Stomach smooth muscle (tissue), 2 donors: ENCODE measurements around the gene S100A12.

Experiments
- H3K27ac ChIP-seq: one replicate; pipeline ENCODE4 v1.7.0; 2013; ENCODE audit warnings: mild to moderate bottlenecking, low read length, inconsistent platforms
- H3K27me3 ChIP-seq, 2 donors: one replicate each; pipeline ENCODE4 v1.7.0; 2013; ENCODE audit warnings: low read length in 2 of 2; ENCODE audit not compliant: insufficient read depth in 2 of 2, control insufficient read depth in 1 of 2
- H3K36me3 ChIP-seq, 2 donors: one replicate each; pipeline ENCODE4 v1.7.0; 2013; ENCODE audit warnings: low read length in 2 of 2; ENCODE audit not compliant: control insufficient read depth in 2 of 2, insufficient read depth in 2 of 2
- H3K4me1 ChIP-seq: one replicate; pipeline ENCODE4 v1.7.0; 2013; ENCODE audit warnings: low read length; ENCODE audit not compliant: control insufficient read depth, insufficient read depth
- H3K4me3 ChIP-seq, 2 donors: one replicate each; pipeline ENCODE4 v1.7.0; 2013; ENCODE audit warnings: low read length in 2 of 2
- H3K9ac ChIP-seq, 2 donors: one replicate each; pipeline ENCODE4 v1.7.0; 2013; ENCODE audit warnings: low read length in 2 of 2, mild to moderate bottlenecking in 1 of 2
- H3K9me3 ChIP-seq, 2 donors: one replicate each; pipeline ENCODE4 v1.7.0; 2013; ENCODE audit warnings: low read length in 2 of 2; ENCODE audit not compliant: control insufficient read depth in 2 of 2
- donor health status: healthy.
- donor health status: Pancreatic carcinoma.

The S100A12 gene

DNA sequence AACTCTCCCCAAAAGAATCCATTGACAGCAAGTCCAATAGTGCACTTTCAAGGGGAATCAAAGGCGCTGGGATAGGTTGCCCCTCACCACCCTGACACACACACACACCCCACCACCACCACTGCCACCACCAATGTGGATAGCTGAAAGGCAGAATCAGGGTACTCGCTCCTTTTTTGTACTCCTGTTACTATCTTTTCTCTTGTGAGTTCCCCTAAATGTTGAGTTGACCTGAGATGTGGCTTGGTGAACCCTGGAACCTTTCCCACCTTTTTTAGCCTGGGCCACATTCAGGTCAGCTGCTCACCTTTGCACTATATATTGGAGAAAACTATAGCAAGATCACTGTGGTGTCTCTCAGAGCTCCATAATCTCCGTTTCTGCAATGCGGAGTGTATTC is 11.6 kb upstream of the S100A12 start:
- H3K36me3 ChIP-seq: no peaks in the 10 kb centered on the region
- H3K27ac ChIP-seq: no peak overlapping the region
- no peak overlapping the region for H3K9ac ChIP-seq
- no peaks in the 10 kb centered on the region for H3K9me3 ChIP-seq
- no peaks in the 10 kb centered on the region for H3K4me1 ChIP-seq
- no peak overlapping the region for H3K4me3 ChIP-seq
- peaks cover 0 to 7% of the 10 kb centered on the region in 2 donors for H3K27me3 ChIP-seq

DNA sequence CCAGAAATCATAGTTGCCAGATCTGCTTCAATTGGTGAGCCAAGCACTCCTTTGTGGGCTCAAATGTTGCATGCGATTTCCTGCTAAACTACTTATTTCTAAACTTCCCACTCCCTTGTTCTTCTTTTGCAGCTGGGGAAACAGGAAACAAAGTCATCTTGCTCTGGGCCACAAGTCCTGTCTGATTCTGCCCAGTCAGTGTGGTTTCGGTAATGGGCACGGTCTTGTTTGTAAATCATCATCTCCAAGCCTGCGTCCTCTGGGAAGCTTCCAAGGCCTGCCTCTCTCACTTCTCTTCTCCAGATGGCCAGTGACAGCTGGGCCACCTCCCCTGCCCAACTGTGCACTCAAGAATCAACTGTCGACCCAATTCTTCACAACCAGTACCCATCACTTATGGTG is 11.1 kb upstream of the S100A12 start:
- H3K9me3 ChIP-seq: no peaks in the 10 kb centered on the region
- H3K36me3 ChIP-seq: no peaks in the 10 kb centered on the region
- no peak overlapping the region for H3K9ac ChIP-seq
- H3K4me1 ChIP-seq: no peaks in the 10 kb centered on the region
- peaks cover 0 to 7% of the 10 kb centered on the region in 2 donors for H3K27me3 ChIP-seq
- H3K27ac ChIP-seq: no peak overlapping the region
- H3K4me3 ChIP-seq: no peak overlapping the region

DNA sequence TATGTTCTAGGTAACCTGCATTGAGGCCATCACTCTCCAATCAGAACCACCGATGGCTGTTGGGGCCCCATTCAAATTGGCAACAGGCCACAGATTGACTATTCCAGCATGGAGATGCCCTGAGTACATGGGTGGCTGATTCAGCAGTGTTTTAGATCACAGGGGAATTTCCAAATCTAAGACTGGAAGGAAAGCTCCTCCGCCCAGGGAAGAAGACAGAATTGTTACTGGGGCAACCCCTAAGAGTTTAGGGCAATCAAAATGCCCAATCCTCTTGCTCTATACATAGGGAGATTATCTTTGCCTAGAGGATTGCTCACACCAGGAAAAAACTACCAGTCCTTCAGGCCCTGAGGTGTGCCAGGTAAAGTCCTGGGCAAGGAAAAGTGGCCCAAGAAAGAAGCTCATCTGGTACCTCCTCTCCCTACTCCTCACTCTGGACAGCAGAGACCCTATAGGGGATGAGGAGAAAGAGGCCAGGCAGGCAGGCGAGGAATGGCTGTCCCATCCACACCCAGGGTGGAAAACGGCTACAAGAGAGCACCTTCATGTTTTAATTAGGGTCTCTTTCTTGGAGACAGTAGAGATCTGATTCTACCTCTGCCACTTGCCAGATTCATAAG is 9.6 kb upstream of the S100A12 start:
- peaks cover 0 to 2% of the 10 kb centered on the region in 2 donors for H3K27me3 ChIP-seq
- H3K36me3 ChIP-seq: no peaks in the 10 kb centered on the region
- H3K9ac ChIP-seq: no peak overlapping the region
- no peak overlapping the region for H3K4me3 ChIP-seq
- peaks cover 0 to 3% of the 10 kb centered on the region in 2 donors for H3K9me3 ChIP-seq
- H3K27ac ChIP-seq: no peak overlapping the region
- no peaks in the 10 kb centered on the region for H3K4me1 ChIP-seq

DNA sequence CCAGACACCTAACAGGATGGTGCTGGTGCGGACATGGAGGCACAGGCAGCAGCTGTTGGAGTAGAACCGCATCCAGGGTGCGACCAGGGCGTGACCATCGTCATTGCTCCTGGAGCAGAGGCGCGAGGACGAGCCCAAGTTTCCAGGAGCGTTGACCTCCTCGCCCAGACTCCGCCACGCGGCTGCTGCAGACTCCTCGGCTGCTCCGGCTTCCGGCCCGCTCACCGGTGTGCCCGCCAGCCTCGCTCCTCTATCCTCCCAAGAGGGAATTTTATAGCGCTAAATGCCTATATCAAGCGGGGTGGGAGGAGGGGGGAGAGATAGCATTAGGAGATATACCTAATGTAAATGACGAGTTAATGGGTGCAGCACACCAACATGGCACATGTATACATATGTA is 5.3 kb upstream of the S100A12 start:
- peaks cover 0 to 2% of the 10 kb centered on the region in 2 donors for H3K27me3 ChIP-seq
- no peak overlapping the region for H3K9ac ChIP-seq
- H3K4me1 ChIP-seq: no peaks in the 10 kb centered on the region

GRCh38 chr1:153379591-153379990 is 4.2 kb upstream of the S100A12 start:
- no peak overlapping the region for H3K4me3 ChIP-seq
- H3K9me3 ChIP-seq: peaks cover 0 to 3% of the 10 kb centered on the region in 2 donors
- peaks cover 0 to 2% of the 10 kb centered on the region in 2 donors for H3K27me3 ChIP-seq
- no peak overlapping the region for H3K9ac ChIP-seq
- H3K36me3 ChIP-seq: no peaks in the 10 kb centered on the region
- no peaks in the 10 kb centered on the region for H3K4me1 ChIP-seq
- H3K27ac ChIP-seq: no peak overlapping the region

More for the DNA sequence above, 5.3 kb upstream of the S100A12 start:
- Histone ChIP-seq H3K4me3 (no peak overlapping the region), H3K36me3 (no peaks in the 10 kb centered on the region), H3K27ac (no peak overlapping the region), H3K9me3 (peaks cover 0 to 3% of the 10 kb centered on the region in 2 donors)

DNA sequence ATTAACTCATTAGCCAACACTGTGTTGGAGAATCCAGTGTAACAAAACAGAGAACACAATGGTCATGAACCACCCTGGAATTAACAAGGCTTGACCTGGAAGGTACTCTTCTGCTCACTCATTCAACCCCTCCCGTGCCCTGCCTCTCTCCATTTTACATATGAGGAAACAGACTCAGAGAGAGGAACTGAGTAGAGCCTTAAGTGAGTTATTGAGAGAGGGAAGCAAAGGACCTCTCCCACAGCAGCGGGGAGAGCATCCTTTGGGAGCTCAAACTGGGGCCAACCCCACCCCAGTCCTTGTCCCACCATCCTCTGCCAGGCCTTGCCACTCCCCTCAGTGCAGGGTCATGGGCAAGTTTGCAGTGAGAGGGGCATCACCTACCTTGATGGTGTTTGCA is 1.4 kb downstream of the S100A12 start:
- no peak overlapping the region for H3K4me3 ChIP-seq
- H3K9me3 ChIP-seq: no peaks in the 10 kb centered on the region
- H3K36me3 ChIP-seq: no peaks in the 10 kb centered on the region
- H3K9ac ChIP-seq: no peak overlapping the region
- H3K4me1 ChIP-seq: no peaks in the 10 kb centered on the region
- peaks cover 0 to 2% of the 10 kb centered on the region in 2 donors for H3K27me3 ChIP-seq
- H3K27ac ChIP-seq: no peak overlapping the region

- H3K4me3 ChIP-seq: no peak overlapping the region
- H3K4me1 ChIP-seq: no peaks in the 10 kb centered on the region
These were observed 2.9 kb downstream of the S100A12 start for GRCh38 chr1:153372571-153372970.

GRCh38 chr1:153371231-153371630 is 4.2 kb downstream of the S100A12 start:
- Histone ChIP-seq H3K4me1 (no peaks in the 10 kb centered on the region), H3K9me3 (no peaks in the 10 kb centered on the region), H3K27ac (no peak overlapping the region), H3K4me3 (no peak overlapping the region), H3K27me3 (peaks cover 0 to 4% of the 10 kb centered on the region in 2 donors), H3K36me3 (no peaks in the 10 kb centered on the region), H3K9ac (no peak overlapping the region)

More at GRCh38 chr1:153372571-153372970, 2.9 kb downstream of the S100A12 start:
- H3K9me3 ChIP-seq: no peaks in the 10 kb centered on the region
- no peak overlapping the region for H3K9ac ChIP-seq
- H3K27ac ChIP-seq: no peak overlapping the region
- peaks cover 0 to 2% of the 10 kb centered on the region in 2 donors for H3K27me3 ChIP-seq
- H3K36me3 ChIP-seq: no peaks in the 10 kb centered on the region

DNA sequence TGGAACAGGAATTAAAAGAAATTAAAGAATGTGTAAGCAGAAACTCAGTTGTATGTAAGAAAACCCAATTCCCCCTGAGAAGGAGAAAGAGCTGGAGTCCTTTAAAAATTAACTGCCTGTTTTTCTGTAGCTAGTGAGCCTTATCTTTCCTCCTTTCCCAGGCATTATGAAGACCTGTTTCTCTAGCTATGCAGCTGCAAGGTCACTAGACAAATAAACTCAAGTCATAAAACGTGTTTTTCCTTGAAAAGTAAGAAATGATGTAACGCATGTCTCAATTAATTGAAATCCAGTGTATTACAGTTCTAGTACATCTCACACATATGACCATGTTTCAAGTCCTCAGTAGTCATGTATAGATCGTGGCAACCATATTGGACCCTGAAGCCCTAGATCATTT is 5.3 kb downstream of the S100A12 start:
- H3K4me3 ChIP-seq: no peak overlapping the region
- no peaks in the 10 kb centered on the region for H3K9me3 ChIP-seq
- H3K9ac ChIP-seq: no peak overlapping the region
- no peaks in the 10 kb centered on the region for H3K36me3 ChIP-seq
- H3K27me3 ChIP-seq: peaks cover 4% of the 10 kb centered on the region in 2 donors
- H3K4me1 ChIP-seq: no peaks in the 10 kb centered on the region
- H3K27ac ChIP-seq: no peak overlapping the region

DNA sequence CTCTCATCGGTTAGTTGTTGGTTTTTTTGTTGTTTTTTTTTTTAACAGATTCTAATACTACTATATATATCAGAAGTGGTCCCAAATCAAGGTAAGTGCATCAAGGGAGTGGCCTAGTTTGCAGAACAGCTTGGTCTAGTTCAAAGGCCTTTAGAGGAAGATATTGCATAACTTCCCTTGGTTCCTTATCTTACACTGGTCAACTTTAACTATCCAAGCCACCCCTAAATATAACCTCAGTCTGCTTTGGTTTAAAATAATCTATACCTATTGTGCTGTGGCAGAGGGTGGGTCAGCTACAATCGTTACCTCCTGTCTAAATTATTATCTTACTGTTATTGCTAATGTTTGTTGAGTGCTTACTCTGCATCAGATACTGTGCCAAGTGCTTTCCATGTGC is 6.9 kb downstream of the S100A12 start:
- peaks cover 4 to 5% of the 10 kb centered on the region in 2 donors for H3K27me3 ChIP-seq
- H3K4me1 ChIP-seq: no peaks in the 10 kb centered on the region
- H3K4me3 ChIP-seq: no peak overlapping the region
- no peak overlapping the region for H3K27ac ChIP-seq
- H3K9ac ChIP-seq: no peak overlapping the region
- H3K9me3 ChIP-seq: no peaks in the 10 kb centered on the region
- no peaks in the 10 kb centered on the region for H3K36me3 ChIP-seq

DNA sequence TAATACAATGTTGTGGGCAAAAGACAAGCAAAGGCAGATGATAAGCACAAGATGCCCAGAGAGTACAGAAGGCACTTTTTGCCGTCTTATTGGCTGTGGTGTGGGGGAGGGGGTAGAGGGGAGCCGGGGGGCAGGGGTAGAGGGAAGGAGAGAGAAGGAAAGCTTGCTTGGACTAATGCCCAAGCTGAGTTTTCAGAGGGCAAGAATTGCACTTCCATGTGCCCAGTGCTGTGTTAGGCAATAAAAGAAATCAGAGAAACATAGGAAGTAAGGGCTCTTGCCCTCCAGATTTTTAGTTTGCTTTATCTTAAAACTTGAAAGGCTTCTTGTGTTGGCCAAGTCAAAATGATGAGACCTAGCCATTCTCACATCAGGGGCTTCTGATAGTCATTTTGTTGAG is 8.3 kb downstream of the S100A12 start:
- Histone ChIP-seq H3K27me3 (peaks cover 5 to 7% of the 10 kb centered on the region in 2 donors), H3K36me3 (no peaks in the 10 kb centered on the region), H3K4me3 (no peak overlapping the region), H3K9me3 (no peaks in the 10 kb centered on the region), H3K9ac (no peak overlapping the region), H3K4me1 (no peaks in the 10 kb centered on the region), H3K27ac (no peak overlapping the region)
